ENCODE data around the gene RHOXF2B.
"Not testable (repeated sequence)": the region's sequence is repeated elsewhere in the genome, so short reads cannot be mapped to it uniquely, and the experiment has no call there.

The RHOXF2B gene

DNA sequence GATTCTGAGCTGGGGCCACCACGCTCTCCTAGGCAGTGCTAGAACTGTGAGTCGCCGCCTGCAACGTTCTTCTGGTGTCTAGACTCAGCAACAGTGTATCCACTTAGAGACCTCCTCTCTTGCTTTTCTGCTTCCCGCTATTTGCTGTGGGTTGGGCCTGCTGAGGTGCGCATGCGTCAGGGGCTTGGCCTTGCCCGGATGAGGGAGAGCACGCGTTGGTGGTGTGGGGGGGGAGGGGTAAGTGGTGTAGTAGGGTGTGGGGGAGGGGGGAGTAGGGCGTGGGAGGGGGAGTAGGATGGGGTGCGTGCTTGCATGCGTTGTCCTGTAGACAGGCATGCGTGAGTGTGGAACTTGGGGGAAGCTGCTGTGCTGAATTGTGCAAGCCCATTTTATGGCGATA, at the start of gene RHOXF2B:
Gene RHOXF2B (minus strand): TSS at position 101 of the 400 bp plus-strand sequence. CDS start 138 bp downstream, outside the sequence.
- not testable (repeated sequence) for DNase-seq

DNA sequence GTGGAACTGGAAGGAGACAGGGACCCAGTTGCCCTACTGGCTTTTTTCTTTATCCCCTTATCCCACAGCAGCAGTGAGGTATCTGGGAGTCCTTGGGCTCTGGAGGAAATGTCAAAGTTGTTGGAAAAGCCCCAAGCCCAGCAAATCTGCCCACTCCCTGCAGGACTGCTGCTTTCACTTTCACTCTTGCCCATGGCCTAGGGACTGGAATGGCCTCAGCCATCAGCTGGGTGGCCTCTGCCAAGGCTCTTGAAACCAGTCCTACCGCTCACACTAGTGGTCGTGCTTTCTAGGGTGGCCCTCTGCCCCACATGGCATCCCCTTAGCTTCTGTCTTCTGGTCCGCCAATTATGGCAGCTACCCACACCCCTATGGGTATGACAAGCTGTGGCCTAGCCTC, 48.0 kb upstream of the RHOXF2B start:
- no peak for DNase-seq

DNA sequence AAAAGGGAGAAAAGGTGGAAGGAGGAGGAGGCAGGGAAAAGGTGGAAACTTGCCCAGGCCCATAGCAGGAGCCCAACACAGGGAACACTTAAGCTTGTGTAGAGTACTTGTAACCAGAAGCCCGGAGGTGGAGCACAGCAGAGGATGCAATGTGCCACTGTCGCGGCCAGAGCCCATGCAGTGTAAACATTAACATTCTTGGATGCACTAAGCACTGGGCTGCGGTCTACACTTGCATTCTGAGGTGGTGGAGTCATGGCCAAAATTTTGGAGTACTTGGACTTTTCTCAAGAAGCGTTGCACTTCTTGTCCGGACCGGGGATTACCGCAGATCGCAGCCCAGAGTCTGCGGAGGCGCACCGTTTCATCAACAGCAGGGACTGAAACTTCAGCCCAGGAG, 42.7 kb upstream of the RHOXF2B start:
- no peak for DNase-seq

DNA sequence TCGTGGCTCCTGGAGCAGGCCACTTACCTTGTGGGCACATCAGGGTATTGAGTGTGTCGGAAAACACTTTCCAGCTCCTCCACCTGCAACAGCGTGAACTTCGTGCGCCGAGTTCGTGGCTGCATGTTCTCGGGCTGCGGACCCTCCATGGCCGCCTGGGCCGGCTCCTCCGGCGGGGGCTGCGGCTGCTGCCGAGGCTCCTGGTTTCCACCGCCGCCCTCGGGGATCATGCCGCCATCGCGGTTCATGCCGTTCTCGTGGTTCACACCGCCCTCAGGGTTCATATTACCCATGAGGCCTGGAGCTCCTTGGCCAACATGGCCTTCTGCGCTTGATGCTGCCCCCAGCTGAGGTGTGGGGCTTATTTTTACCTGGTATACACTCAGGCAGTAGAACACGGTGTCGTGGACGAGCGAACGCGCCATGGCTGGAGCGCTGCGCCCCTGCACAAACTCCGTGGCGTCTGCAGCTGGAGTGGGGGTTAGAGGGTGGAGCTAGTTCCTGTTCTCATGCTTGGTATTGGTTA, 38.0 kb upstream of the RHOXF2B start, which contains the start of gene RHOXF1:
Gene RHOXF1 (minus strand): TSS at position 476 of the 526 bp plus-strand sequence. CDS start 51 bp downstream, at position 425.
- DNase-seq: no peak

DNA sequence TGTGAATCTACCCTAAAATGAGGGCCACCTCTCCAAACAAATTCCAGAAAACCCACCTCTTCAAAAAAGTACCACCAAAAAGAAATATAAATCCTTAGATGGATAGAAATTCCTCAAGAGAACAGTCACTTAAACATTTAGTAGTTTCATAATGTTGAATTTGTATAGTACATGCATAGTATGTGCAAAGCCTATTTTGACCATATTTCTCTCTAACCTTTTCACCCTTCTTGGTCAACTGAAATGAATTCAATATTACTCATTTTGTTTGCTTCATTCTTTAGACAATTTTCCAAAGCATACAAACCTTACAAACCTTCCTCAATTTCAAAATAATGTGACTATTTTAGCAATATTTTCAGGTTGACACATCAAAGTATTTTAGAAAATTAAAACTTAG, 34.1 kb upstream of the RHOXF2B start:
- no peak for DNase-seq

DNA sequence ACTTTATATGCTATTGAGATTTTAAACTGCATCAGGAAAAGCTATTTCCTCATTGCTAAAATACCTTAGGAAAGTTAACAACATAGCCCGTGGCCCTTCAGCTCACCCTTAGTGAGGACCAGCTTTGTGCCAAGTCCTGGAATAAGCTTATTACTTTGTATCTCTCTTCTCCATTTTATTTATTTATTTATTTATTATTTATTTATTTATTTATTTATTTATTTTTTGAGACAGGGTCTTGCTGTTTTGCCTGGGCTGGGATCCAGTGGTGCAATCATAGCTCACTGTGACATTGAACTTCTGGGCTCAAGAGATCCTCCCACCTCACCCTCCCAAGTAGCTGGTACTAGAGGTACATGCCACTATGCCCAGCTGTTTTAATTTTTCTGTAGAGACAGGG, 31.9 kb upstream of the RHOXF2B start:
- DNase-seq: no peak

DNA sequence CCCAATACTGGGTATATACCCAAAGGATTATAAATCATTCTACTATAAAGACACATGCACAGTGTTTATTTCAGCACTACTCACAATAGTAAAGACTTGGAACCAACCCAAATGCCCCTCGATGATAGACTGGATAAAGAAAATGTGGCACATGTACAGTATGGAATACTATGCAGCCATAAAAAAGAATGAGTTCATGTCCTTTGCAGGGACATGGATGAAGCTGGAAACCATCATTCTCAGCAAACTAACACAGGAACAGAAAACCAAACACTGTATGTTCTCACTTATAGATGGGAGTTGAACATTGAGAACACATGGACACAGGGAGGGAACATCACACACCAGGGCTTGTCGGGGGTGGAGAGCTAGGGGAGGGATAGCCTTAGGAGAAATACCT, 27.2 kb upstream of the RHOXF2B start:
- not testable (repeated sequence) for DNase-seq

DNA sequence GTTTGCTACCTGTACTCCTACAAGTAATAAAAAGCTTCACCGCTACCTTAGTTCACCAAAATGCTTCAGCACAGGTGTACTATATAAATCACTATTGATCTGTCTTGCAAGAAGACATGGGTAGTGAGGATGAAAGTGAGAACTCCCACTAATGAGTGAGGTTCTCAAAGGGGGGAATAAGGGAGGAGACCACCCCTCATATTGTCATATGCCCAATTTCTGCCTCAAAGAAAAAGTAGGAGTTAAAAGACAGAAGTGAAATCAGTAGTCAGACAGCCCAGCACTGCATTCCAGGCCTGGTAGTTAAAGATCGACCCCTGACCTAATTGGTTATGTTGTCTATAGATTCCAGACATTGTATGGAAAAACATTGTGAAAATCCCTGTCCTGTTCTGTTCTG, 23.6 kb upstream of the RHOXF2B start:
- DNase-seq: not testable (repeated sequence)

DNA sequence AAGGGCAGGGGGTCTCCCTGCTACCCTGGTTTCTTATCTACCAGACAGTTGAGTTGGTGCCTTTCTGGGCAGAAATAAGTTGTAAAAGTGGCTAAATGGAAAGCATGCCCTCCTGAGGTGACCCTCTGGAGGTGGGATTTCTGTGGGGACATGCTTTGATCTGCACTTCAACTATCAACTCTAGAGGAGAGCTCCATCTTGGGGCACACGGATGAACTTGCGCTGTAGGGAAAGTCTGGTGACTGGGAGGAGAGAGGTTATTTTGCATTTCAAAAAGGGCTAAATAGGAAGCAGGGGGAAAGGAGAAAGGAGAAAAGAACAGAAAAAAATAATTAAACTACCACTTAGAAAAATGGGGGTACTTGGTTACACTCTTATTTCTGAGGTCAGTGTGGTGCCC, 12.7 kb upstream of the RHOXF2B start:
- no peak for DNase-seq

DNA sequence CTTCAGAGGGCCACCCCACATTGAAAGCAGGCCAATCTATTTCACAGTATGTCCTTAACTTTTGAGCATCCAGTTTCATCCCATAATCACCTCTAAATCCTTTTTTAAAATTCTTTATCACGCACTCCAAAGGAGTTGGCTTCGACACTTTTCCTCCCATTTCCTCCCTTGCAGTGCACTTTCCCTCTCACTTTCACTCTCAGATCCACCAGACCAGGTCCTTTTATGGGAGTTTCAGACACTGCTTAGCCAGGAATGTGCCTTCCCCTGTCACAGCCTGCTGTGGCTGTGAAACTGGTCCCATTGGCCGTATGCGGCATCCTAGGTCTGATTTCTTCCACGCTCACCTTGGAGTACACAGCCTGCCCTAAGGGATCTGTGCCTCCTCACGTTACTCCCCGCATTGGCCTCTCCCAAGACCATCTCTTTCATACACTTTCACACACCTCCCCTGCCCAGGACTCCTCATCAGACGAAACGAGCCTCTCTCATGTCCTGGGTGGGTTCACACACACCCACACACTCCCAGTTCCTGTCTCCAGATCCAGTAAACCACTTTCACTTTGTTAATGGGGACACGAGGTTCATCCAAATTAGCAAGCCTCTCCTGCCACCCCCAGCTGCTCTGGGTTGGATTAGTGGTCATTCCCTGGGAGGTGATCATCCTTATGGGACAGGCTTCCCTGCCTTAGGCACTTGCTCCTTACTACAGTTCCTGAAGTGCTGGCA, 10.0 kb upstream of the RHOXF2B start:
- DNase-seq: no peak

DNA sequence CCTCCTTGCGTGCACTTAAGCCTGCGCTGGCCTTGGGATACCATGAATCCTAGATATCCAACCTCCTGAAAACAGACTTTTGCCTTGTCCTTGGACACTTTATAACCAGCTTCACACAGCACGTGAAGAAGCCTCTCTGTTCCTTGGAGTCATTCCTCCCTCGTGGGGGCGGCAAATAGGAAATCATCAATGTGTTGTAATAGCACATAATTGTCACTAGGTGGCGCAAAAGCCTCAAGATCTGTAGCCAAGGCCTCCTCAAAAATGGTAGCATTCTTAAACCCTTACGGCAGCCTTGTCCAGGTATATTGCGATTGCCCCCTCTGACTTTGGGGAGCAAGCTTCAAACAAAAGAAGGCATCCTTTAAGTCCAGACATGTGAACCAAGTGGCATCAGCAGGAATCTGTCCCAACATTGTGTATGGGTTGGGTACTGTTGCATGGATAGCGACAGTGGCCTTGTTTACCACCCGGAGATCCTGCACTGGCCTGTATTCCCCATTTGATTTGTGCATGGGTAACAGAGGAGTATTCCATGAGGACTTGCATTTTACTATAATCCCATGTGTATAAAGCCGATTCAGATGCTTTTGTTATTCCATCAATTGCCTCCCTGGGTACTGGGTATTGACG, 8.2 kb upstream of the RHOXF2B start:
- DNase-seq: not testable (repeated sequence)

DNA sequence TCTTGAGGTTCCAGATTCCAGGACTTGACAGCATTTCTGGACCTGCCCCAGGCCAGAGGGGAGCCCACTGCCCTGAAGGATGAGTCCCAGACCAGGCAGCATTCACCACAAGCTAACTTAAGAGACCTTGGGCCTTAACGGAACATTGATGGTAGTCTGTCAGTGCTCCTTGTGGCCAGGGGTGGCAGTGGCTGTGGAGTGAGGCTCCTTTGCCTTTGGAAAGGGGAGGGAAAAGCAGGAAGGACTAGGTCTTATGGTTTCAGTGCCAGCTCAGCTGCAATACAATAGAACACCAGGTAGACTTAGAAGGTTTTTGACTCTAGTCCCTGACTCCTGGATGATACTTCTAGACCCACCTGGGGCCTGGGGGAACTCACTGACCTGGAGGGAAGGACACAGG, 11.3 kb downstream of the RHOXF2B start:
- not testable (repeated sequence) for DNase-seq

DNA sequence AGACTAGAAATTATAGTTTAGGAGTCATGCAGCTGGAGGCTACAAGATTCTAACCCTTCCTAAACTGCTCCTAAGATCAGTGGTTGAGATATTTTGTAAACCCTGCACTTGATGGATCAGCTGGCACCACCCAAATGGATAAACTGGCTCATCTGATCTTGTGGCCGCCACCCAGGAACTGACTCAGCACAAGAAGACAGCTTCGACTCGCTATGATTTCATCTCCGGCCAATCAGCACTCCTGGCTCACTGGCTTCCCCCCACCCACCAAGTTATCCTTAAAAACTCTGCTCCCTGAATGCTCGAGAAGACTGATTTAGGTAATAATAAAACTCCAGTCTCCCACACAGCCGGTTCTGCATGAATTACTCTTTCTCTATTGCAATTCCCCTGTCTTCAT, 34.8 kb downstream of the RHOXF2B start:
- not testable (repeated sequence) for DNase-seq

DNA sequence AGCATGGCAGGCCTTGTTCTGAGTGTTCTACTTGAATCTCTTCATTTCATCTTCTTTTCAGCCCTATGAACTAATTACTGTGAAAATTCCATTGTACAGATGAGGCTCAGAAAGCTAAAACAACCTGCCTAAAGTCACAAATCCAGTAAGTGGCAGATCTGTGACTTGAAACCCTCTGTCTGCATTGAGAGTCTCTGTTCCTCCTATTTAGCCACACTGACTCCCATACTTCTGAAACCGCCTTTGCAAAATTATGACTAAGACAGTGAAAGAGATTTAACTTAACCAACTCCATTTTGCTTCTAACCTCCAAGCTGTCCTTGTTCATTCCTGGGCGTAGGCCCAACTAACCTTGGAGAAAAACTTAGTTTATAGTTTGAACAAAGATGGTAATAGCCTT, 35.2 kb downstream of the RHOXF2B start:
- not testable (repeated sequence) for DNase-seq

DNA sequence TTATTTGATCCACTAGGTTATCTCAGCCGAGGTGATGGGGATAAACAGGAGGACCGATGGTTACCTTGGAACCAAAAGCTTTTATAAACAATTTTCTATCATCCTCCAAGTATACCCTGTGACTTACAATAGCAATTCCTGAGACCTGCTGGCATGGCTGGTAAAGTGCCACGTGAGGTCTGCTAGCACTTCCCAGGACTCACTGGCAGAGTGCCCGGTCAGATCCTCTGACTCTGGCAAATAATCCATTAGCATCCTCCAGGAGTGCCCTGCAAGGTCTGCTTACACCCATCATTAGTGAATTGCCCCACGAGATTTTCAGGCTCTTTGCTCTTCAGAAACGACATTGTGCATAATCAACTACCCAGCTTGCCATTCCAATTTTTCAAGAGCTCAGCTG, 37.3 kb downstream of the RHOXF2B start:
- DNase-seq: not testable (repeated sequence)

DNA sequence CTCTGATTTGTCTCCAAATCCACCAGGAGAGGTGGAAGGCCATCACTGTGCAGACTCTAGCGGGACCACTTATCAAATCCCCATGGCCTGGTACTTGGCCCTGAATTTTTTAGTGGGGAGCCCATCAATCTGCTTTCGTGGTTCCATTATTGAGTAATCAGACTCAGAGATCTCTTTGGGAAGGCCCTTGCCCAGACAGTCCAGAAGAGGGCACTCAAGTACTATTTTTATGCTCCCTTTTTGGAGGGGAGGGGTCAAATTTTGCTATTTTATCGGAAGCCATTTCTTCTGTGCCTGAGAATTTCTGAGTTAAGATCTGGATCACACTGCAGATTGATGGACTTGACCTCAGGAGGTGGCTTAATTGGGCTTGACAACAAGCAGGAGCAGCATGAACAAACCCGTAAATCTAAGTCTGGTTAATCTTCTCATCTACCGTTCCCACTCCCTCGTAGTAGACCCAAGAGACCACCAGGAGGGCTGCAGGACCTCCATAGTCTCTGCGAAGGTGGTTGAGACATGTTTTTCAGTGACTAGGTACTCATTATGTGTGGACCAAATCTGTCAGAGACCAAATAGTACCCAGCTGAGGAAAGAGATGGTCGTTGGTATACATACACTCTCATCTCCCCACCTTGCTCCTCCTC, 38.3 kb downstream of the RHOXF2B start:
- DNase-seq: not testable (repeated sequence)

DNA sequence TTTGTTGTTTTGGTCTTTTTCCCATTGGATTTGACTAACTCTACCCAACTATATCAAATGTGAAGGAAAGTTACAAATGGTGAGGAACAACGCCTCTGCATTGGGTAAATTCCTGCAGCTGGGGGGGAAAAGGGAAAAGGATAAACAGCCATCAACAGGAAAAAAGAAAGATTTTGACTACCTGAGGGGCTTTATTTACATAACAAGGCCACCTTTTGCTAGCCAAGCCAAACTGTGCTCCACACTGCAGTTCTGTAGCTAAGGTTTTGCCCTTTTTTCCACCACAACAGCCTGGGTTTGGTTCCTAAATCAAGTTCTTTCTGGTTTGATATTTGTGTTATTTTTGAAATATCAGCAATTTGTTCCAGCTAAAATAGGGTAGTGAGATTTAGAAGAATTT, 40.8 kb downstream of the RHOXF2B start:
- no peak for DNase-seq

DNA sequence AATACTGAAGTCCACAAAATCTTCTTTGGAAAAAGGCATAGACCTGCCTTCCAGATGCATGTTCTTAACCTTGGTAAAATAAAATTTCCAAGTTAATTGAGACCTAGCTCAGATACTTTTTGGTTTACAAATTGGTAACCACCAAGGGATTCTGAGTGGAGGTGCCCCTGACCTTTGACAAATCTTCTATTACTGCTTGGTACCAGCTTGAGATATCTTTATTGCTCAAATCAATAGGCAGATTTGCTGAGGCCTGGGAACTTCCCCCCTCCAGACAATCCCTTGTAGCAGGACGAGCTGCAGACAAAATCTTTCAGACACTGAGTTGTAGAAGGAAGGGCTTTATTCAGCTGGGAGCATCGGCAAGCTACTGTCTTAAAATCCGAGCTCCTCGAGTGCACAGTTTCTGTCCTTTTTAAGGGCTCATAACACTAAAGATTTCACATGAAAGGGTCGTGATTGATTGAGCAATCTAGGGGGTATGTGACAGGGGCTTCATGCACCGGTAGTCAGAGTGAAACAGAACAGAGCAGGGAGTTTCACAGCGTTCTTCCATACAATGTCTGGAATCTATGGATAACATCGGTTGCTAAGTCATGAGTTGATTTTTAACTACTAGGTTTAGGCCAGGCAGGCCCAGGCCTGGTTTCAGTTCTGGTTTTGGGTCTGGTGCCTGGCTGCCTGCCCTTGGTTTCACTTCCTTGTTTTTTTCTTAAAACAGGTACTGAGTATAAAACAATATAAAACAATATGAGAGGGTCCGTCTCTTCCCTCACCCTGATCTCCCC, 41.8 kb downstream of the RHOXF2B start:
- not testable (repeated sequence) for DNase-seq

DNA sequence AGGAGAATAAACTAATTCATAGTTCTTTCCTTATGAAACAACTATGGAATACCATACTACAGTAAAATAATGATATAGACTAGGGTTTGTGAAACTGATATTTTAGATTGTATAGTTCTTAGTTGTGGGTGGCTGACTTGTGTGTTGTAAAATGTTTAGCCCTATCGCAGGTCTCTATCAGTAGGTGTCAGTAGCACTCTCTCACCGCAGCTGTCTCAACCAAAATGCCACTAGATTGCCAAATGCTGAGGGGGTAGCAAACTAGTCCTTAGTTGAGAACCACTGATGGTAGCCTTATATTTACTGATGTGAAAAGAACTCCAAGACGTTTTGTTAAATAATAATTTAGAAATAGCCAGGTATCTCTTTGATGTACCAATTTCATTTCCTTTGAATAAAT, 48.1 kb downstream of the RHOXF2B start:
- no peak for DNase-seq

DNA sequence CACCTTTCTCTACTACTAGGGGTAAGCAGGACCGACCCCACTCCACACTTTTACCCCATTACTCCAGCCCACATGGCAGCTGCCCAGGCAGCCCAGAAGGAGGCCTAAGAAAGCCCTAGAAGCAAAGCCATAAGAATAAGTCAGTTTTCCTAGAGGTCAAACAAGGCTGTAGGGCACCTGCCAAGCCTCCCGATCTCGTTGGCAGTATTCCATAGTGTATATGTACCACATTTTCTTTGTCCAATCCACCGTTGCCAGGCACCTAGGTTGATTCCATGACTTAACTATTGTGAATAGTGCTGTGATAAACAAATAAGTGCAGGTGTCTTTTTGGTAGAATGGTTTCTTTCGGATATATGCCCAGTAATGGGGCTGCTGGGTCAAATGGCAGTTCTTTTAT, 54.2 kb downstream of the RHOXF2B start:
- DNase-seq: no peak

DNA sequence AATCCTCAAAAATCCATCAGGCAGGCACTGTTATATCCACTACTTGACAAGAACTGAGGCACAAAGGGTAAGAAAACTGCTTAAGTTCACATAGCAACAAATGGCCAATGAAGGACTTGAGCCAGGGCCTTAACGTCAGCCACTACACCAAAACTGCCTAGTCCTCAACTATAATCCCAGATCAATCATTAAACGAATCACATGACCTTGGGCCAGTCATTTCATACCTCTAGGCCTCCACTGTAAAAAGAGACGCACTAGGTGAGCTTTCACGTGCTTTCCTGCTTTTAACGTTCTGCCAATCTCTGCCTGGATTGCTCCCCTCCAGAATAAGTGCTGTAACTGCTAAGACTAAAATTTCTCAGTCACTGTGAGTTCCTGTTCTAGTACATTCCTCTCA, 54.7 kb downstream of the RHOXF2B start:
- no peak for DNase-seq

Measured in activated CD4-positive, alpha-beta T cell treated with anti-CD3 and anti-CD28 coated beads for 1 hour (primary cell).